ENCODE results near the gene ASPRV1. TPM values are rescaled to one million over a fixed set of nuclear protein-coding genes. Genes with fewer than 3 reads are reported as not detected.

The ASPRV1 gene
- total and polyA plus RNA-seq, 10 donors: 1.2 to 5.3 (median 3.5) TPM

DNA sequence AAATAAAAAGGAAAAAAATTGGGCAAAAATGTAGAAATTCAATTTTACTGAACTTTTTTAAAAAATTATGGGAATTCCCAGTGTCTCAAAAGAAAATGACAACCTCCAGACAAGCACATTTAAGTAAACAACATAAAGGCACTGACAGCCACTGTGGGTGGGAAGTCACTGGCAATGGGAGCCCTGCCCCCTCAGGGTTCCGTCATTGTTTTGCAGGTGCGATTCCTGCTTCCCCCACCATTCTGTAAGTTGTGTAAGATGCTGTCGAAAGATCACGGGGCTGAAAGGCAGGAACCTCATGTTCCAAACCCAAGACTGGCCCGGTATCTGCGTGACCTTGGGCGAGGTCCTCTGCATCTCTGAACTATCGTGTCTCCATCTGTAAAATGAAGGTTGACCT is 15.8 kb upstream of the ASPRV1 start:
- Histone ChIP-seq H3K27ac (peak overlapping the region in 7 of 8 donors; percentile 60 to 97 (median 90)), H3K36me3 (no peaks in the 10 kb centered on the region), H3K4me3 (peak overlapping the region in 1 of 8 donors; percentile 62), H3K27me3 (replicated peaks in 1 of 7) (no peaks in the 10 kb centered on the region), H3K4me1 (peaks cover 0 to 26% (median 0%) of the 10 kb centered on the region in 6 donors), H3K9me3 (no peaks in the 10 kb centered on the region)
- peak; percentile 89 for DNase-seq
- 53 to 76% (median 64%) methylated on average over 8 of the region's 8 CpGs for WGBS, 5 donors
- intact Hi-C loops (cut with DNase I; ENCODE audit: low total_unique reads): no loop called here
- TF ChIP-seq CTCF (IDR thresholded peaks at IDR 0.05 in 8 of 11, conservative IDR thresholded peaks at IDR 0.05 in 3 of 11) (peak in 2 of 11 experiments; percentile 23 to 44), POLR2AphosphoS5 (IDR thresholded peaks at IDR 0.05) (peak in 2 of 3 donors; percentile 23 to 72), POLR2A (IDR thresholded peaks at IDR 0.05) (no peak)

DNA sequence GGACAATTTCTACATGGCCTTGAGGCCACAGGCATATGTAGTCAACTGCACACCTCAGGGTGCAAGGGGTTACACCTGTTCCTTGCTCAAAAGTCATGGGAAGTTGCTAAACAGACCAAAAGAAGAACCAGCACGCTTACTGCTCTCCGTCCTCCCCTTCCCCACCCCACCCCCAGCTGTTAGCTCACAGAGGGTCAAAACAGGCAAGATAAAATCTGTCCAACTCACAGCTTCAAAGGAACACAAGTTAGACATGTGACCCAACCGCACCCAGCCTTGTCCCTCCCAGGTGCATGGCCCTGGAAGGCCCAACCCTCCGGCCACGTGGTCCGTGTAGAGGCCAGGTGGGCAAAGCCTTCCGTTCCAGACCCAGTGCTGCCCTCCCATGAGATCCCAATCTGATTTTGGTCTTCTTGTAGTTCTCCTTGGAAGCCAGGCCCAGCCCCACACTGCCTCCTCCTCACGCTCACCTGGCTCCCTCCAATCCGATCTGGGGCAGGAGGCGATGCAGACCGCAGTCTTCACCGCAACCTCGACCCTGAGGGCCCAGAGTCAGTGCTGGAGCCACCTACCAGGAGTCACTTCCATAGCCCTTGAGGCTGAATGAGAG is 14.5 kb upstream of the ASPRV1 start:
- peak overlapping the region in 1 of 8 donors; percentile 62 for H3K4me3 ChIP-seq
- whole genome bisulfite sequencing, 5 donors: 63 to 73% (median 68%) methylated on average over 13 of the region's 13 CpGs
- no peaks in the 10 kb centered on the region for H3K36me3 ChIP-seq
- H3K4me1 ChIP-seq: peaks cover 0 to 26% (median 0%) of the 10 kb centered on the region in 6 donors
- H3K9me3 ChIP-seq: no peaks in the 10 kb centered on the region
- peak overlapping the region in 7 of 8 donors; percentile 60 to 97 (median 90) for H3K27ac ChIP-seq
- no peak for TF ChIP-seq POLR2A (IDR thresholded peaks at IDR 0.05)
- no peak for TF ChIP-seq CTCF (IDR thresholded peaks at IDR 0.05 in 8 of 11, conservative IDR thresholded peaks at IDR 0.05 in 3 of 11)
- TF ChIP-seq POLR2AphosphoS5 (IDR thresholded peaks at IDR 0.05): peak; percentile 34 to 64 (median 61)
- peak; percentile 90 for DNase-seq
- intact Hi-C loops (cut with DNase I; ENCODE audit: low total_unique reads): no loop called here
- H3K27me3 ChIP-seq (replicated peaks in 1 of 7): no peaks in the 10 kb centered on the region

DNA sequence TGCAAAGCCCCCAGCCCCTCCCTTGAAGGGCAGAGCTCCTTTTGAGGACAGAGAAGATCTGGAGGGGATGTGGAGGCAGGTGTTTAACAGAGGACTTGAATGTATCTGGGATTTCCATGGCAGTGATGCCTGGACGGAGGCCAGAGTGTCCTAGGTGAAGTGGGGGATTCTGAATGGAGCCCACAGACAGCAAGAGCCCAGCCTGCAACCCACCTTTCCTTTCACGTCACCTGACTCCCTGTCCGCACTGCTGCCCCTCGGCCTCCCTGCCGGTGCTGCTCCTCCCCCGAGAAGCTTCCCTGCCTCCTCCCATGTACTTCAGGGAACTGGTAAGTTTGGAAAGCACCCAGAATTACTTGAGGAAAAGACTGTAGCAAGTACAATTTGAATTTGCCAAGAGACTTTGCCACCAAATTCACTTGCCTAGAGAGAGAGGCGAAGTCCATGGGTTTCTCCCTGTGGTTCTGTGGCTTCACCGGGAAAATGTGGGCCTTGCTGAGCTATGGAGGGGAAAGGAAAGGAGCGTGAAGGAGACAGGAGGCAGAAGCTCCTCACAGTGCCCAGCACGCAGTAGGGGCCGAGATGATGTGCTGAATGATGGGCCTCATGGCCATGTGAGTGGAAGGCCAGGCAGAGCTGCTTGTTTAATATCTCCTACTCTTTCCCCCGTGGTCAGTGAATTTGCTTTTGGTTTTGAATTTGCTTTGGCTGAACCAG is 13.9 kb upstream of the ASPRV1 start:
- intact Hi-C loops (cut with DNase I; ENCODE audit: low total_unique reads): no loop called here
- Histone ChIP-seq H3K36me3 (no peaks in the 10 kb centered on the region), H3K27ac (peak overlapping the region in 7 of 8 donors; percentile 52 to 97 (median 90)), H3K4me1 (peaks cover 0 to 26% (median 0%) of the 10 kb centered on the region in 6 donors), H3K9me3 (no peaks in the 10 kb centered on the region), H3K4me3 (peak overlapping the region in 1 of 8 donors; percentile 62), H3K27me3 (replicated peaks in 1 of 7) (no peaks in the 10 kb centered on the region)
- 83 to 94% (median 86%) methylated on average over 12 of the region's 12 CpGs for WGBS, 5 donors
- DNase-seq: peak; percentile 63
- TF ChIP-seq POLR2AphosphoS5 (IDR thresholded peaks at IDR 0.05) (no peak), POLR2A (IDR thresholded peaks at IDR 0.05) (no peak), CTCF (IDR thresholded peaks at IDR 0.05 in 8 of 11, conservative IDR thresholded peaks at IDR 0.05 in 3 of 11) (no peak)

DNA sequence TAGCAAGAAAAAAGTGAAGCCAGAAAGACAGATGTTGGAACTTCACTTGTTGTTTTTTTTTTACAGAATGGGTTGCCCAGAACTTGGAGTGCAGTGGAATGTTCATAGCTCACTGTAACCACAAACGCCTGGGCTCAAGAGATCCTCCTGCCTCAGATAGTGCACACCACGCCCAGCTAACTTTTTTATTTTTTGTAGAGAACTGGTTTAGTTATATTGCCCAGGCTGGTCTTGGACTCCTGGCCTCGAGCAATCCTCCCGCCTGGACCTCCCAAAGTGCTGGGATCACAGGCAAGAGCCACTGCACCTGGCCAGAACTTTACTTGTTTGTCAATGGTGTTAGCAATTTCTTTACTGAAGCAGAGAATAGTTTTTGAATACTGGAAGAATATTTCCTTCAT is 11.9 kb upstream of the ASPRV1 start:
- intact Hi-C loops (cut with DNase I; ENCODE audit: low total_unique reads): no loop called here
- Histone ChIP-seq H3K4me1 (peaks cover 0 to 20% (median 0%) of the 10 kb centered on the region in 6 donors), H3K27ac (no peak overlapping the region), H3K9me3 (no peaks in the 10 kb centered on the region), H3K27me3 (replicated peaks in 1 of 7) (no peaks in the 10 kb centered on the region), H3K4me3 (no peak overlapping the region), H3K36me3 (no peaks in the 10 kb centered on the region)
- WGBS, 5 donors: 60 to 71% (median 69%) methylated on average over 4 of the region's 4 CpGs
- DNase-seq: peak; percentile 7
- no peak for TF ChIP-seq CTCF (IDR thresholded peaks at IDR 0.05 in 8 of 11, conservative IDR thresholded peaks at IDR 0.05 in 3 of 11)
- TF ChIP-seq POLR2A (IDR thresholded peaks at IDR 0.05): no peak
- TF ChIP-seq POLR2AphosphoS5 (IDR thresholded peaks at IDR 0.05): no peak

Data from spleen (tissue), 11 donors.